HG03060 (cell line): ENCODE measurements around the gene PKDREJ.
"Not testable (repeated sequence)": the region's sequence is repeated elsewhere in the genome, so short reads cannot be mapped to it uniquely, and the experiment has no call there.

Experiments used
- ATAC-seq: cut with Tn5 transposase; IDR thresholded peaks from one replicate; pipeline ENCODE4 v1.9.1; 2021; ENCODE audit warnings: low read depth, moderate number of reproducible peaks; ENCODE audit not compliant: unreplicated experiment

The PKDREJ gene

GRCh38 chr22:46267431-46268279 is 4.5 kb upstream of the PKDREJ start, which contains the start of gene TTC38:
TTC38 (plus strand) TSS chr22:46268008; CDS start chr22:46268040, 32 bp downstream.
- no peak for ATAC-seq

DNA sequence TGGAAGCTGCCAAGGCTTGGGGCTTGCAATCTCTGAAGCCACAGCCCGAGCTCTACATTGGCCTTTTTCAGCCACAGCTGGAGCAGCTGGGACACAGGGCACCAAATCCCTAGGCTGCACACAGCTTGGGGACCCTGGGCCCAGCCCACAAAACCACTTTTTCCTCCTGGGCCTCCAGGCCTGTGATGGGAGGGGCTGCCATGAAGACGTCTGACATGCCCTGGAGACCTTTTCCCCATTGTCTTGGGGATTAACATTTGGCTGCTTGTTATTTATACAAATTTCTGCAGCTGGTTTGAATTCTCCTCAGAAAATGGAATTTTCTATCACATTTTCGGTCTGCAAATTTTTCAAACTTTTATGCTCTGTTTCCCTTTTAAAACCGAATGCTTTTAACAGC is 2.5 kb upstream of the PKDREJ start:
- ATAC-seq = not testable (repeated sequence)

GRCh38 chr22:46264520-46264919 is 1.4 kb upstream of the PKDREJ start:
- not testable (repeated sequence) for ATAC-seq

DNA sequence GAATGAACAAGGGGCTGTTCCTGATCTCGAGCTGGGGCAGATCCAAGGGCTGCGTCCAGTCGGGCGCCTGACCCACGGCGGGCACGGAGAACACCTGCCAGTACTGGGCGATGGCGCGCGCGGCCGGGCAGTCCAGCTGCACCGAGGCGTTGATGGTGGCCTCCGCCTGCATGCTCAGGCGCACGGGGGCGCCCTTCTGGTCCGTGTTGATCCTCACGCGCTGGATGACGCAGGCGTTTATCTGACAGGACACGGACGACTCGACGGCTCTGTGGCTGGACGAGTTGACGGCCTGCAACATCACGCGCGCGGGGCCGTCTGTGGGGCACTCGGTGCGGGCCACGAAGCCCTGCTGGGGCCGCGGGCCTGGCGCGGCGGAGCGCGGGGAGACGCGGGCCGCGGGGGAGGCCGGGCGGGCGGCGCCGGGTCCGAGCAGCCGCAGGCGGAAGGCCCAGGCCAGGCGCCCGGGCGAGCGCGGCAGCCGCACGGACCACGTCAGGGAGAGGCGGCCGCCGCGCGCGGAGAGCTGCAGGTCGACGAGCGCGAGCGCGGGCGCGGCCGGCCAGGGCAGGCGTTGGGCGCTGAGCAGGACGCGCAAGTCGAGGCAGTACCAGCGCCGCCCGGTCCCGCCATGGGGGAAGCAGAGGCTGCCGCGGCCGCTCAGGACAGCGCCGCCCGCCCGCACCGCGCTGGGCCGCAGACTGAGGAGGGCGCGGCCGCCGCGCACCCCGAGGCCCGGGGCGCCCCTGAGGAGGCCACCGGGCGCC is 511 bp downstream of the PKDREJ start:
- ATAC-seq = no peak

DNA sequence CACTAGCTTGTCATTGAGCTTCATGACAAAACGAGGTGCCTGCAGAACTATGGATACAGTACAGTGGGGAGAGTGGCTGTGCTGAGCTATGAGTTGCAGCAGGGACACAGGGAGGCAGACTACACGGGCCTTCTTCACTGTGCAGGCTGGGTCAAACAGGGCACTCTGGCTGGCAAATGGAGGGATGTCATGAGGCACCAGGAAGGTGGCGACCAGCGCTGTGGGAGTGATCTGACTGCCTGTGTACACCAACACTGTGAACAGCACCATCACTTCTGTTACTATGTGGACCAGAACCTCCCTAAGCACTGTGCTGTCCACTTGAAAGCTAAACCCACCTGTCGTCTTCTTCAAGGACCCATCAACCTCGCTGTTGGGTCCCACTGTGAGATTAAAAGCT is 3.1 kb downstream of the PKDREJ start:
- no peak for ATAC-seq

- ATAC-seq = no peak
These were observed 3.8 kb downstream of the PKDREJ start for GRCh38 chr22:46259374-46259773.

DNA sequence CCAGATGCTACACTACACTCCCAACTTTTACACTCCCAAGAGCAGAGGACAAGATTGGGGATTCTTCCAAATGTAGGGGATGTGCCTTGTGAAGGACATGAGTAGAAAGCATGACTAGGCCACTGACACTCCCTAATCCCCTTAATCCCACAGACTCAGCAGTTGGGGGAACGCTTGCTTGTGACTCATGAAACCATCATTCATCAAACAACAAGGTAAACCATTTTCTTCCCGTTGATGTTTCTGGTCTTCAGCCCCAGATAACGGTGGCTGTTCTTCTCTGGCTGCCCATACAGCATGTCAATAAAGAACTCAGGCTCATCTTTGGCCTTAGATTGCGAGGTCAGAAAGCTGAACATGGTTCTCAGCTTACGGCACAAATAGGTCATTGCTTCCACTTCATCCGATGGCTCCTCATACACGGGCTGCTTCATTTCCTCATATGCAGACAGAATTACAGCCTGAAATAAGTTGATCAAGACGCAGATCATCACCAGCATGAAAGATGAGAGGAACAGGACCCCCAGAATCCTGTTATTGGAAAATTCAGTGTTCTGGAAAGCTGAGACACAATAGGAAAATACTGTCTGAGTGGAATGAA is 6.7 kb downstream of the PKDREJ start:
- ATAC-seq = no peak

DNA sequence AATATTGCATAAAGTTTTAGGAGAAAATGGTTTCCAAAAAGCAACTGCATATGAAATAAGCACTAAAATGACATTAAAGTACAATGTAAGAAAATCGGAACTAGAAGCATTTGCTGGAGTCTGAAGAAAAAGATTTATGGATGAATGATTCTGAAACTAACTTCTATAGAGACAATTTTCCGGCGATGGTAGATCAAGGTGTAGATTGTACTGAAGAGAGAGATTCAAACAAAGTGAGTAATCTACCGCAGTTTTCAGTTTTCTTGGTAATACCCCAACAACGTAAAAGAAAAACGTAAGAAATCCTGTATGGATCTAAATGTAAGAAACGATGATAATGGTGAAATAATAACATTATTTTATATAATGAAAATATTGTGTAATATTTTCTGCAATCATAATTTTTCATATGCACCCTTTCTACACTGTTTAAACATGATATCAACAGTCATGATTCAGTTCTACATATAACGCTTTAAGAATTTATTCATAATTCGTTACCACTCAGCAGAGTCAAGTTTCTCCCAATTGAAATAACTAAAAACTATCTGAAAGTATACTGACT is 11.2 kb downstream of the PKDREJ start:
- no peak for ATAC-seq

DNA sequence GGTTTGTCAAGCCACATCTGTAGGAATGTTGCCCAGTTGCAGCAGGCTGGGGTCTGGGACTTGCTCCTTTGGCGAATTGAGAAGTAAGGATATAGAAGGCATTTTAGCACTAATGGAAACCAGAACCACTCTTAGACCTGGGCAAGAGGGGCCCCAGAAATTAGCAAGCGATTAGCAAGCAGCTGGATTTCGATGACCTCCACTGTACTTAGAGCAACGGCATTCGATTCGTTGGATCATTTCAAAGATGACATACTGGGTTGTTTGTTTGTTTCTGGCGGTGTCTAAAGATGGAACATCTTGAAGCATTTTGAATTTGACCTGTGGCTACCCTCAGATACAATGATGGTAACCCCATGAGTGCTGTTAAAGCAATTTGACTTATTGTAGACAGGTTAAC is 11.9 kb downstream of the PKDREJ start:
- no peak for ATAC-seq

DNA sequence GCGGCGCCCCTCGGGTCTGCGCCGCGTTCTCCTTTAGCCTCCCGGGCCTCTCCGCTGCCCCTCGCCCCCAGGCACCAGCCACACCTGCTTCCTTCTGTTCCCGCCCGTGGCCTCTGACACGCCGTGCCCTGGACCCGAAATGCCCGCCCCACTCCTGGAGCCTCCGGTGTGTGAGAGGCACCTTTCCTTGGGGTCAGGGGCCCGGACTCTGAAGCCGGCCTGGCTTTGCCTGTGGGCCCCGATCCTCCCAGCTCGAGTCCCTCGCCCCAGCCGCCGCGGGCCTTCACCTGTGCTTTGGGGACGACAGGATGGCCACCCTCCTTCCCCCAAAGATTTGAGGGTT is 12.4 kb downstream of the PKDREJ start:
- ATAC-seq = no peak

GRCh38 chr22:46250035-46250782 is 12.9 kb downstream of the PKDREJ start, which contains the start of gene CDPF1:
CDPF1 (minus strand) TSS chr22:46250293; CDS start chr22:46248284, 2,009 bp downstream.
- ATAC-seq = peak; percentile 46

DNA sequence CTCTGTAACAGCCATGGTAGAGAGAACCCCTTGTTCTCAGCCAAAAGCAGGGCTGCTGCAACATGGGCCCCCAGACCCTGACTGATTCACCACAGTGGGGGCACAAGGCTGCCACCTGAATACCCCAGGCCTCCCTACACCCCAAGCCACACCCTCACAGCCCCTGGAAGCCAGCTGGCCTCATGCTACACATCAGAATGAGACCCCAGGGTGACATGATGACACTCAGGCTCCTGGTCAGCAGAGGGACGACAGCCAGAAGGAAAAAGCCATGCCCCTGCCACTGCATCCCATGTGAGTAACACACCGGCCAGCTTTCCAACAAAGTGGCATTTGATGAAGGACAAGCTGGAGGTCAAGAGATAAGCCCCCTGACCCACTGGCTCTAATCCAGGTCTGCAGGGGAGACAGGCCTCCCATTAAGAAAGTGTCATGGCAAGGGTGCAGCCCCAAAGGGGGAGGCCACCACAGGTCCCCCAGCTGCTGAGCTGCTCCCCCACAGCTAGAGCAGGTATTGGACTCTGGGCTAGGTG is 15.6 kb downstream of the PKDREJ start:
- ATAC-seq = no peak

GRCh38 chr22:46246178-46246577 is 17.0 kb downstream of the PKDREJ start:
- no peak for ATAC-seq

DNA sequence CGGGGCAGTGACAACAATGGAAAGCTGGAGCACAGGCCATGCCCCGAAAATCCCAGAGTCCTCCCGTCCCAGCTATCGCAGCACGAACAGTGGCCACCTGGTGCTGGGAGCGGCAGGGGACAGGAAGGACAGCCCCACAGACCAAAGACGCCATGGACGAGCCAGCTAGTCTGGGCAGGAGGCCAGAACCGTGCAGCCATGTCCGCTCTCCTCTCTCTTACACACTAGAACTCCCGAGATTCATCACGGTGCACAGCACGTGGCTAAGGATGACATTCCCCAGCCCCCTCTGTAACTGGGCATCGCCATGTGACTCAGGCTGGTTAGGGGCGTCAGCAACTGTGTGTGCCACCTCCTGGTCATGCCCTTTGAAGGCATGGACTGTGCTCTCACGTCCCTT is 17.6 kb downstream of the PKDREJ start:
- ATAC-seq = no peak

- ATAC-seq = no peak
These were observed 18.4 kb downstream of the PKDREJ start for GRCh38 chr22:46244771-46245170.

DNA sequence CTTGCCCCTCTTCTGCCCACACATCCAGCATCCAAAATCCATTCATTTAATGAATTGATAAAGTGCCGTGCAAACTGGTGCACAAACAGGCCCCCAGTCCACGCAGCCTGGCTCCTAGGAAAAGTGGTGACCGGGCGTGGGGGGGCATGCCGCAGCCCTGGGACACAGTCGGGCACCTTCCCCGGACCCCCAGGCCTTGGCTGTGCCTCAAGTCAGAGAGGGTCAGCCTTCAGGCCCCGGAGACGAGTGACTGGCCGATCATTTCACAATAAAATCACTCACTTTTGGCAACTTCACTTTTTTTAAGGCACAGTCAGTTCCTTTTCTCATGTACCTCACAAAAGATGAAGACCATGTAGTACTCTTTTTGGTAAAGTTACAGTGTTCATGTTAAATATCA is 21.1 kb downstream of the PKDREJ start:
- ATAC-seq = no peak

GRCh38 chr22:46241396-46242007 is 21.6 kb downstream of the PKDREJ start:
- ATAC-seq = no peak

DNA sequence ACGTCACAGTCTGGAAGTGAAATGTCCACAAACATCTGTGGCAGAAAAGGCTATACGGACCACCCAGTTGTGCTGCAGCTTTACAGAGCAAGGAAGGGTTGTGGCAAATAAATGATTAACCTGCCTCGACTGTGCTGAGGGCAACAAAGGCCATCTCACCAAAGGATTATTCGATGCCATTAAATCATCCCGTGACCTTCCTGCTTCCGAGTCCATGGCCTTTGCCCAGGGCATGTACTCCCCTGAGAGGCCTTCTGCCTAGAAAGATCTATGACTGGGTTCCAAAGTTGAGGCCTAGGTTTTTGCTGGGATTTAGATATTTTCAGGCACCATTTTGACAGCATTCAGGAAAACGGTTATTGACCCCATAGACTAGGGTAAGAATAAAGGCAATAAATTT is 22.2 kb downstream of the PKDREJ start:
- ATAC-seq = no peak

DNA sequence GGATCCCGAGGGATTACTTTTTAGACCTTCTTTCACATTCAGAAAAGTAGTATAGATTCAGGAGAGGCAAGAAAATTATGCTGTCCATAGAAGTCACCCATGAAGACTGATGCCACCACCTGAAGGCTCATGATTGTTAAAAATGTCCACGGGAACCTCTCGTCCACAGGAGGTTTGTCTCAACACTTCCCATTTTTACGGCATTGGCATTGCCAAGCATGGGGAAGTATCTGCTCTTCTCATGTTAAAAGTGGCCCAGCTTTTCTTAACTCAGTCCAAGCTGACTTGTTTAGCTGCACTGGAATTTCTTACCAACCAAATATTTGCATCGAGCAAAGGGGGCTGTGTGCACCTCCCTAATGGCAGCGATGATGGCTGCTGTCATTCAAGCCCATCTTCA is 22.6 kb downstream of the PKDREJ start:
- ATAC-seq = no peak

DNA sequence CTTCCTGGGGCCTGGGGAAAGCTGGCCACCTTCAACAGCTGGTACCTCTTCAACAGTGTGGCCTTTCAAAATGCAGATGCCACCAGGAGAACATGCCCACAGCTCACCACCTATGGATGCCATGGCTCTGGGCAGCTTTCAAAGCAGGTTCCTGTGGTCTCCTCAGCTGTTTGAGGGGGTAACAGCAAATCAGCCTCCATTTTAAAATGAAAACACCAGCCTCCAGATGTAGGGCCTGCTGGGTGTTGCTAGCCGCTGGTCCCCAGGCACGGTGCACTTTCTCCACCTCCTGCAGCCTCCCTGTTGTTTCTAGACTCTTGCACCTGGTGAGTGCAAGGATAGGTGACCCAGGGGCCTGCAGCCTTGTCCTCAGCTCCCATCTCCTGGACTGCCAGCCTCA is 23.1 kb downstream of the PKDREJ start:
- no peak for ATAC-seq
